Adrenal gland (tissue), 12 donors: Measurements from ENCODE around the gene PIKFYVE. TPM values are rescaled to one million over a fixed set of nuclear protein-coding genes. Genes with fewer than 3 reads are reported as not detected.

Source experiments
- DNase-seq, 7 donors: peaks; one replicate each; pipeline ENCODE4 v3.0.0-alpha.2; 2019 to 2020
- H3K27ac ChIP-seq, 5 donors: fragments of 200-600 bp; sonication (generic) in 4 of 5; 1 replicate in 3 of 5; 2 replicates in 2 of 5; pipeline versions ENCODE4 v1.5.1 to v1.8.0; 2016 to 2020; ENCODE audit warnings: mild to moderate bottlenecking in 1 of 5
- H3K27me3 ChIP-seq: fragments of 200-600 bp; 2 replicates; pipeline ENCODE4 v1.8.0; 2021
- H3K36me3 ChIP-seq, 2 donors: fragments of 200-600 bp; replicated peaks in 1 of 2; 1 replicate in 1 of 2; 2 replicates in 1 of 2; pipeline versions ENCODE4 v1.5.1 to v1.8.0; 2018 to 2022
- H3K4me1 ChIP-seq, 2 donors: fragments of 200-600 bp; replicated peaks in 1 of 2; 1 replicate in 1 of 2; 2 replicates in 1 of 2; pipeline versions ENCODE4 v1.5.1 to v1.8.0; 2018 to 2021
- H3K4me3 ChIP-seq, 4 donors: fragments of 200-600 bp; sonication (generic) in 3 of 4; one replicate each; pipeline ENCODE4 v1.5.1; 2016 to 2018
- H3K9me3 ChIP-seq, 3 donors: fragments of 200-600 bp; sonication (generic) in 1 of 3; replicated peaks in 1 of 3; 1 replicate in 2 of 3; 2 replicates in 1 of 3; pipeline versions ENCODE4 v1.5.1 to v1.8.0; 2016 to 2021
- POLR2A ChIP-seq, 2 donors: fragments of 450-650 bp; IDR thresholded peaks; one replicate each; pipeline ENCODE4 v1.6.1; 2017; ENCODE audit warnings: antibody characterized with exemption in 2 of 2, mild to moderate bottlenecking in 2 of 2, moderate library complexity in 1 of 2
- WGBS, 4 donors: extraction: QIAGEN DNeasy Blood & Tissue Kit in 2 of 4; methylation state at CpG; one replicate each; pipeline versions ENCODE4 v1.1.5 to v1.1.7; 2013 to 2017; 5-methylcytosine and 5-hydroxymethylcytosine counted together
- intact Hi-C, 2 donors: fragments of 100-400 bp; cut with DNase I; formaldehyde crosslinking; loops; one replicate each; pipeline versions ENCODE4 v1.14.1 to v1.15.0; 2022 to 2023
- polyA plus RNA-seq, 3 donors: library from polyadenylated mRNA; stranded (reverse); fragments of 200-250 nt in 2 of 3; fragments of 350-450 nt in 1 of 3; fragmentation: Illumina TruSeq in 1 of 3; extraction: RNeasy Lipid Tissue Mini Kit (QIAGEN cat#74804) in 1 of 3; gene quantifications; one replicate each; pipeline ENCODE4 v1.2.3, GENCODE V29; 2013 to 2014
- total RNA-seq, 9 donors: library from RNA; depleted of rRNA in 4 of 9; stranded (reverse); fragments of >200 nt in 4 of 9; fragments of 120-200 nt in 1 of 9; fragmentation: NEBNext Ultra II Directional in 1 of 9; extraction: Animal tissue kit (Norgen Biotek cat#: 25700) in 1 of 9; gene quantifications; one replicate each; pipeline versions ENCODE4 v1.1.0 to v1.2.4, GENCODE V29; 2013 to 2023
- TF ChIP-seq, protein P1 (sequence below), 6 experiments: fragments of 450-650 bp in 4 of 6; fragments of 200-600 bp in 2 of 6; sonication (generic) in 1 of 6; IDR thresholded peaks; 1 replicate in 5 of 6; 2 replicates in 1 of 6; pipeline versions ENCODE4 v1.5.1 to v1.8.0; 2016 to 2021; ENCODE audit warnings: antibody characterized with exemption in 6 of 6, mild to moderate bottlenecking in 2 of 6, moderate library complexity in 1 of 6
- donor health status: healthy with polysubstance abuse.
- donor health status: Bipolar disorder and iron deficiency.
- donor health status: DM: yes; HTN: yes; CAD: no.
- donor health status: DM: no; HTN: no; CAD: no.
- donor health status: DM: no; HTN: no; CAD: no.
- donor health status: DM: yes; HTN: yes; CAD: no.

The PIKFYVE gene
- total and polyA plus RNA-seq, 12 donors, result 5.1 to 36.5 (median 25.3) TPM

DNA sequence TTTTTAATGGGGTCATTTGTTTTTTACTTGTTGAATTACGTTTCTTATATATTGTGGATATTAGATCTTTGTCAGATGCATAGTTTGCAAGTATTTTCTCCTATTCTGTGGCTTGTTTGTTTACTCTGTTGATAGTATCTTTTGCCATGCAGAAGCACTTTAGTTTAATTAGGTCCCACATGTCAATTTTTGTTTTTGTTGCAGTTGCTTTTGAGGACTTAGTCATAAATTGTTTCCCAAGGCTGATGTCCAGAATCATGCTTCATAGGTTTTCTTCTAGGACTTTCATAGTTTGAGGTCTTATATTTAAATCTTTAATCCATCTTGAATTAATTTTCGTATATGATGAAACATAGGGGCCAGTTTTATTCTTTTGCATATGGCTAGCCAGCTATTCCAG is 13.2 kb downstream of the PIKFYVE start:
- Histone ChIP-seq H3K4me1 (peaks cover 0 to 14% of the 10 kb centered on the region in 2 donors), H3K9me3 (no peaks in the 10 kb centered on the region), H3K27me3 (no peaks in the 10 kb centered on the region), H3K4me3 (no peak overlapping the region), H3K36me3 (peaks cover 0 to 41% of the 10 kb centered on the region in 2 donors), H3K27ac (no peak overlapping the region)
- DNase-seq, result no peak
- intact Hi-C loops, result no loop called here
- TF ChIP-seq, protein P1, sequence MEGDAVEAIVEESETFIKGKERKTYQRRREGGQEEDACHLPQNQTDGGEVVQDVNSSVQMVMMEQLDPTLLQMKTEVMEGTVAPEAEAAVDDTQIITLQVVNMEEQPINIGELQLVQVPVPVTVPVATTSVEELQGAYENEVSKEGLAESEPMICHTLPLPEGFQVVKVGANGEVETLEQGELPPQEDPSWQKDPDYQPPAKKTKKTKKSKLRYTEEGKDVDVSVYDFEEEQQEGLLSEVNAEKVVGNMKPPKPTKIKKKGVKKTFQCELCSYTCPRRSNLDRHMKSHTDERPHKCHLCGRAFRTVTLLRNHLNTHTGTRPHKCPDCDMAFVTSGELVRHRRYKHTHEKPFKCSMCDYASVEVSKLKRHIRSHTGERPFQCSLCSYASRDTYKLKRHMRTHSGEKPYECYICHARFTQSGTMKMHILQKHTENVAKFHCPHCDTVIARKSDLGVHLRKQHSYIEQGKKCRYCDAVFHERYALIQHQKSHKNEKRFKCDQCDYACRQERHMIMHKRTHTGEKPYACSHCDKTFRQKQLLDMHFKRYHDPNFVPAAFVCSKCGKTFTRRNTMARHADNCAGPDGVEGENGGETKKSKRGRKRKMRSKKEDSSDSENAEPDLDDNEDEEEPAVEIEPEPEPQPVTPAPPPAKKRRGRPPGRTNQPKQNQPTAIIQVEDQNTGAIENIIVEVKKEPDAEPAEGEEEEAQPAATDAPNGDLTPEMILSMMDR (IDR thresholded peaks at IDR 0.05), result no peak
- no peak for TF ChIP-seq POLR2A (IDR thresholded peaks at IDR 0.05)
- 93 to 98% (median 96%) methylated on average over 2 of the region's 2 CpGs for WGBS, 4 donors

DNA sequence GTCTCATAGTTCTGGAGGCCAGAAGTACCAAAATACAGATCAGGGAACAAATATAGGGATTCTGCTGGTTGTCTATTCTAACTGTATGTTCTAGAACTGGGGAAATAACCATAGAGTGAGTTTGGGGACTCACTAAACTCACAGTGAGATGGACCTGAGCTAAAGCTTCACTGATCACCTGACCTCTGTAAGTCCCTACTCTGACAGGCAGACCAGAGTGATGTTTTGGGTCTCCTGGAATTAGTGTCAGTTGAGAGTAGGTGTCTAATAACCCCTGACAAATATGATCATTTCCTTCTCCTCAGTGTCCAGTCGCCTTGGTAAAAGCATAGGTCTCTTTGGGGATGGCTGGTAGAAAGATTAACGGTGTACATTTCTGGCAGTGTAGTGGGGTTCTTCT is 14.2 kb downstream of the PIKFYVE start:
- intact Hi-C loops, result no loop called here
- TF ChIP-seq, protein P1 (IDR thresholded peaks at IDR 0.05), result no peak
- no peak for TF ChIP-seq POLR2A (IDR thresholded peaks at IDR 0.05)
- H3K36me3 ChIP-seq, result peaks cover 0 to 41% of the 10 kb centered on the region in 2 donors
- H3K27ac ChIP-seq, result no peak overlapping the region
- DNase-seq, result no peak
- H3K27me3 ChIP-seq, result no peaks in the 10 kb centered on the region
- H3K9me3 ChIP-seq, result no peaks in the 10 kb centered on the region
- H3K4me3 ChIP-seq, result no peak overlapping the region
- H3K4me1 ChIP-seq, result peaks cover 0 to 14% of the 10 kb centered on the region in 2 donors
- 89 to 95% (median 93%) methylated on average over 2 of the region's 2 CpGs for WGBS, 4 donors

DNA sequence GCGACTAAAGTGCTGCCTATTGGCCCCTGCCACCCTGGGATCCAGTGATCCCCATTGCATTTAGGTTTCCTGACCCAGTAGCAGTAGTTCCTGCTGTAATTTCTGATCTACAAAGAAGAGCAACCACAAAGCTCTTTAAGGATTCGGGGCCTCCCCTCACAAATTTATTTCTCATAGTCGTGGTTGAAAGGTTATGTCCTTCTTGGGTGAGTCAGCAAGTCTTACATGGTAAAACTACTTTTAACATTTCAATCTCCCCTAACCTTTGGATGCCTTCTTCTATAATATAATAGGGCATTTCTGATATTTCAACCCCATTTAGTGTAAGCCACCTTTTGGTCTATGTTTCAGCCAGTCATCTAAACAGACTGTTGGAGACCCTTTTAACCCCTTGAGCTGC is 14.9 kb downstream of the PIKFYVE start:
- no peak overlapping the region for H3K27ac ChIP-seq
- DNase-seq, result no peak
- H3K9me3 ChIP-seq, result no peaks in the 10 kb centered on the region
- no peak overlapping the region for H3K4me3 ChIP-seq
- no peaks in the 10 kb centered on the region for H3K27me3 ChIP-seq
- intact Hi-C loops, result no loop called here
- WGBS, 4 donors, result 55 to 70% (median 59%) methylated on average over 3 of the region's 3 CpGs
- peaks cover 0 to 14% of the 10 kb centered on the region in 2 donors for H3K4me1 ChIP-seq
- TF ChIP-seq POLR2A (IDR thresholded peaks at IDR 0.05), result no peak
- TF ChIP-seq, protein P1 (IDR thresholded peaks at IDR 0.05), result no peak
- H3K36me3 ChIP-seq, result peaks cover 0 to 41% of the 10 kb centered on the region in 2 donors

DNA sequence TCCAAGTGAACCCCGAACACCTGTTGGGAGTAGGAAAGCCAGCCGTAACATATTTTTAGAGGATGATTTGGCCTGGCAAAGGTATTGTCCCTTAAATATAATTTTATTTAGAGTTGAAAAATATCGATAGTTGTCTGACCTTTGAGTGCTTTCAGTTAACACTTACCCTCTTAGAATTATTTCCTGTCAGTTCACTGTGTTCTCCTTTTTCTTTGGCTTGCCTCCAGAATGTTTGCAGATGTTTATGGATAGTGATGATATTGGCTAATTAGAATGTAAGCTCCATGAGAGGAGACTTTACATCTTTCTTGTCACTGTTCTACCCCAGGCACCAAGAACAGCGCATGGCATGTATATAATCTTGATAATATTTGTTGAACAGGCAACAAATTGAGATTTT is 19.8 kb downstream of the PIKFYVE start:
- Histone ChIP-seq H3K4me1 (peaks cover 0 to 10% of the 10 kb centered on the region in 2 donors), H3K27ac (no peak overlapping the region), H3K36me3 (peaks cover 0 to 39% of the 10 kb centered on the region in 2 donors), H3K9me3 (no peaks in the 10 kb centered on the region), H3K4me3 (no peak overlapping the region), H3K27me3 (no peaks in the 10 kb centered on the region)
- intact Hi-C loops, result no loop called here
- no peak for TF ChIP-seq POLR2A (IDR thresholded peaks at IDR 0.05)
- TF ChIP-seq, protein P1 (IDR thresholded peaks at IDR 0.05), result no peak
- no peak for DNase-seq
- WGBS, 4 donors, result 60 to 73% (median 70%) methylated on average over 4 of the region's 4 CpGs
